Smooth muscle cell (in vitro differentiated cells): ENCODE results near the gene DACT3. TPM values are rescaled to one million over a fixed set of nuclear protein-coding genes. Genes with fewer than 3 reads are reported as not detected.

Experiments used
- DNase-seq: peaks from one replicate; lab custom pipeline; 2025; ENCODE audit not compliant: unreplicated experiment; lab: John Stamatoyannopoulos, UW
- H2AFZ ChIP-seq: fragments of 200-600 bp; sonication (generic); 2 replicates; pipeline ENCODE4 v1.6.0; 2016; ENCODE audit warnings: antibody characterized with exemption, low read depth, mild to moderate bottlenecking
- H3F3A ChIP-seq: fragments of 200-600 bp; sonication (generic); 2 replicates; pipeline ENCODE4 v1.6.0; 2017; ENCODE audit warnings: antibody characterized with exemption, low read depth
- H3K27ac ChIP-seq: fragments of 200-600 bp; sonication (generic); 2 replicates; pipeline ENCODE4 v1.5.1; 2016; ENCODE audit warnings: low read depth, mild to moderate bottlenecking
- H3K27me3 ChIP-seq: fragments of 200-600 bp; sonication (generic); 2 replicates; pipeline ENCODE4 v1.6.1; 2016; ENCODE audit warnings: low read depth, mild to moderate bottlenecking
- H3K36me3 ChIP-seq: fragments of 200-600 bp; sonication (generic); 2 replicates; pipeline ENCODE4 v1.5.1; 2016; ENCODE audit warnings: low read depth
- H3K4me1 ChIP-seq: fragments of 200-600 bp; sonication (generic); 2 replicates; pipeline ENCODE4 v1.5.1; 2016; ENCODE audit warnings: low read depth
- H3K4me2 ChIP-seq: fragments of 200-600 bp; sonication (generic); 2 replicates; pipeline ENCODE4 v1.6.0; 2016; ENCODE audit warnings: mild to moderate bottlenecking
- H3K4me3 ChIP-seq: fragments of 200-600 bp; sonication (generic); 2 replicates; pipeline ENCODE4 v1.5.1; 2016; ENCODE audit warnings: mild to moderate bottlenecking
- H3K79me2 ChIP-seq: fragments of 200-600 bp; sonication (generic); 2 replicates; pipeline ENCODE4 v1.6.0; 2016; ENCODE audit warnings: low read depth, mild to moderate bottlenecking
- H3K9ac ChIP-seq: fragments of 200-600 bp; sonication (generic); 2 replicates; pipeline ENCODE4 v1.6.0; 2016; ENCODE audit warnings: low read depth
- H3K9me3 ChIP-seq: fragments of 200-600 bp; sonication (generic); replicated peaks from 2 replicates; pipeline ENCODE4 v1.5.1; 2016; ENCODE audit warnings: low read depth
- H4K20me1 ChIP-seq: fragments of 200-600 bp; sonication (generic); 2 replicates; pipeline ENCODE4 v1.6.0; 2016; ENCODE audit warnings: low read depth
- WGBS: methylation state at CpG from one replicate; pipeline ENCODE4 v1.1.7; 2016; ENCODE audit warnings: low lambda C conversion rate; 5-methylcytosine and 5-hydroxymethylcytosine counted together
- polyA plus RNA-seq: library from polyadenylated mRNA; unstranded; fragments of >200 nt; fragmentation: Nextera tagmentation; extraction: Ambion mirVana; gene quantifications from 2 replicates; pipeline ENCODE4 v1.2.1, GENCODE V29; 2016
- total RNA-seq: library from RNA; depleted of rRNA; stranded (reverse); fragments of >200 nt; gene quantifications from 2 replicates; pipeline ENCODE4 v1.2.3, GENCODE V29; 2014
- TF ChIP-seq, protein P1 (sequence below): fragments of 200-600 bp; sonication (generic); IDR thresholded peaks from 2 replicates; pipeline ENCODE4 v1.5.1; 2017; ENCODE audit warnings: borderline replicate concordance, mild to moderate bottlenecking, antibody characterized with exemption; ENCODE audit not compliant: insufficient read depth, poor library complexity, severe bottlenecking

The DACT3 gene
- total and polyA plus RNA-seq, 2 experiments from 2014 or later = 6.2 to 22.7 TPM

DNA sequence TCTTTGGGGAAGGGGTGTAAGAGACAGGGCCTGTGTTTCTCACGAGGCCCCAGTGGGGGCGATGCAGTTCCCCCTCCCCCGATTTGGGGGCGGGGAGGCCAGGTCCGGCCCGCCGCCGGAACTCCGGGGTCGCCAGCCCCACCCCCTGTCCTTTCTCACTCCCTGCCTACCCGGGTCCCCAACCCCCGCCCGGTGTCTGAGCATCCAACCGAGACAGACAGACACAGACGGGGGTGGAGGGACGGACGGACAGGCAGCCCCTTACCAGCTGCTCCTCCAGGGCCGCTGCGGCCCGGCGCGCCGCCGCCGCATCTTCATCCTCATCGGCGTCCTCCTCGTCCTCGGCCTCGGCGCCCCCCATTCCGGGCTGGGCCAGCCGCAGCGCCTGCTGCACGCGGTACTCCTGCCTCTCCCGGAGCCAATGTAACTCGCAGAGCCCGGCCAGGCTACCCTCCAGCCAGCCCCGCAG lies 397 bp downstream of the DACT3 start:
- H3K27me3 ChIP-seq = no peaks in the 10 kb centered on the region
- H4K20me1 ChIP-seq = peaks cover 4% of the 10 kb centered on the region
- TF ChIP-seq, protein P1, sequence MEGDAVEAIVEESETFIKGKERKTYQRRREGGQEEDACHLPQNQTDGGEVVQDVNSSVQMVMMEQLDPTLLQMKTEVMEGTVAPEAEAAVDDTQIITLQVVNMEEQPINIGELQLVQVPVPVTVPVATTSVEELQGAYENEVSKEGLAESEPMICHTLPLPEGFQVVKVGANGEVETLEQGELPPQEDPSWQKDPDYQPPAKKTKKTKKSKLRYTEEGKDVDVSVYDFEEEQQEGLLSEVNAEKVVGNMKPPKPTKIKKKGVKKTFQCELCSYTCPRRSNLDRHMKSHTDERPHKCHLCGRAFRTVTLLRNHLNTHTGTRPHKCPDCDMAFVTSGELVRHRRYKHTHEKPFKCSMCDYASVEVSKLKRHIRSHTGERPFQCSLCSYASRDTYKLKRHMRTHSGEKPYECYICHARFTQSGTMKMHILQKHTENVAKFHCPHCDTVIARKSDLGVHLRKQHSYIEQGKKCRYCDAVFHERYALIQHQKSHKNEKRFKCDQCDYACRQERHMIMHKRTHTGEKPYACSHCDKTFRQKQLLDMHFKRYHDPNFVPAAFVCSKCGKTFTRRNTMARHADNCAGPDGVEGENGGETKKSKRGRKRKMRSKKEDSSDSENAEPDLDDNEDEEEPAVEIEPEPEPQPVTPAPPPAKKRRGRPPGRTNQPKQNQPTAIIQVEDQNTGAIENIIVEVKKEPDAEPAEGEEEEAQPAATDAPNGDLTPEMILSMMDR = no peak
- H3K36me3 ChIP-seq = no peaks in the 10 kb centered on the region
- DNase-seq = no peak
- peak overlapping the region; percentile 94 for H3K4me2 ChIP-seq
- peak overlapping the region; percentile 76 for H3K4me3 ChIP-seq
- H3F3A ChIP-seq = peaks cover 8% of the 10 kb centered on the region
- 0% methylated on average over 19 of the region's 40 CpGs for WGBS
- H3K79me2 ChIP-seq = peaks cover 12% of the 10 kb centered on the region
- H3K9me3 ChIP-seq = no peaks in the 10 kb centered on the region
- H2AFZ ChIP-seq = peak overlapping the region; percentile 75
- H3K27ac ChIP-seq = peak overlapping the region; percentile 29
- H3K4me1 ChIP-seq = peaks cover 21% of the 10 kb centered on the region
- H3K9ac ChIP-seq = peak overlapping the region; percentile 56

DNA sequence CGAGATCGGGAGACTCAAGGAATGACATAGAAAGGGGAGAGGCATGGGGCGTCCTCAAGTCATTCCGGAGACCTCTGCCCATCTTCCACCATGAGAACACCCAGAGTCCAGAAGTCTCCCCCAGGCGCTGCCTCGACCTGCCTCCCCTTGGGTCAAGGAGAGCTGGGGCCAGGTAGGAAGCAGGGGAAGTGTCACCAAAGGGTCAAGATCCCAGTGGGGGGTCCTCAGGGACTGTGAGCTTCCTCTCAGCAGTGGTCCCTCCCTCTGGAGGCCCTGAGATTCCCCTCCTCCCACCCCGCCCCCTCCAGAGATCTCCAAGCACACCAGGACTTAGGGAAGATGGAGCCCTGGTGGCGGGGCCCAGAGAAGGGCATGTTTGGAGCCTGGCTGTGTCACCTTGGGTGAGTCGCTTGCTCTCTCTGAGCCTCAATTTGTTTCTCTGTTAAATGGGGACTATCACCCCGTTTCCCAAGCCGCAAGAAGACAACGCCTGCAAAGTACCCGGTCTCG lies 919 bp downstream of the DACT3 start:
- peaks cover 8% of the 10 kb centered on the region for H3F3A ChIP-seq
- H3K9ac ChIP-seq = peak overlapping the region; percentile 56
- DNase-seq = peak; percentile 47
- H3K9me3 ChIP-seq = no peaks in the 10 kb centered on the region
- H3K36me3 ChIP-seq = no peaks in the 10 kb centered on the region
- peaks cover 21% of the 10 kb centered on the region for H3K4me1 ChIP-seq
- 4% methylated on average over 14 of the region's 14 CpGs for WGBS
- H3K4me3 ChIP-seq = peak overlapping the region; percentile 76
- TF ChIP-seq, protein P1 = no peak
- peak overlapping the region; percentile 75 for H2AFZ ChIP-seq
- peaks cover 12% of the 10 kb centered on the region for H3K79me2 ChIP-seq
- H3K27ac ChIP-seq = peak overlapping the region; percentile 29
- no peaks in the 10 kb centered on the region for H3K27me3 ChIP-seq
- H4K20me1 ChIP-seq = peaks cover 4% of the 10 kb centered on the region
- H3K4me2 ChIP-seq = peak overlapping the region; percentile 94

DNA sequence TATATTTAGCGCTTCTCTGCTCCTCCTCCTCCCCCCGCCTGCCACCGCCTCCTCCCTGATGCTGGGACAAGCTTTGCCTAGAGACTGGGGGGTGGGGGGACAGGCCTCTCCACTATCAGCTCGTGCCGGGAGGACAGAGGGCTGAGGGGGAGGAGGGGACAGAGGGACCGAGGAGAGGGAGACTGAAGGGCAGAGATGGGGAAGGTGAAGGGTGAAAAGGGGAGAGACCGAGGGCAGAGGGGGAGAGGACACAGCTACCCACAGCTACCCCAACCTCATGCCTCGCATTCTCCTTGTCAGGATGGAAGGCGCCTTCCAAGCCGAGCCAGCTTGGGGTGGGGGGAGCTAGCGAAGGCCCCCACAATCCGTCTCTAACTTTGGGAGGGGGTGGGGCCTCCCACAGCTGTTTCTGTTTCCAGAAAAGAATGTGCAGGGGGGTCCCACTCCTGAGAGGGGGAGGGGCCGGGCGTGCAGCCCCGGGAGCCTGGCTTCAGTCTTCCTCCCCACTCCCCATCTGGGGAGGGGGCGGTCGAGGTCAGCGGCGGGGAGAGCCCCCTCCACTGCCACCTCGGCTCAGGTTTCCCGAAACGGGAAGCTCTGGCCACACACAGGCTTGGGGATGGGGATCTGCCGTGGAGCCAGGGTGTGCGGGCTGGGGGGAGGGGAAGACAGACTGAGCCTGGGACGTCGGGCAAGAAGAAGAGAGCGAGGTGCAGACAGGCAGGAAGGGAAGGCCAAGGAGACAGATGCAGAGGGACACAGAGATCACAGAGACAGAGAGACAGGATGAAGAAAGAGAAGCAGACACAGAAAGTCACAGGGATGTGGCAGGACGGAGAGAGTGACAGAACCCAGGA lies 1.6 kb downstream of the DACT3 start:
- Histone ChIP-seq H3F3A (peaks cover 8% of the 10 kb centered on the region), H3K27ac (no peak overlapping the region), H4K20me1 (peaks cover 4% of the 10 kb centered on the region), H3K9ac (no peak overlapping the region), H3K4me1 (peaks cover 21% of the 10 kb centered on the region), H3K79me2 (peaks cover 12% of the 10 kb centered on the region), H3K9me3 (no peaks in the 10 kb centered on the region), H3K36me3 (no peaks in the 10 kb centered on the region), H3K4me2 (peak overlapping the region; percentile 94), H3K4me3 (peak overlapping the region; percentile 76), H3K27me3 (no peaks in the 10 kb centered on the region), H2AFZ (peak overlapping the region; percentile 75)
- peak; percentile 47 for DNase-seq
- TF ChIP-seq, protein P1 = no peak
- 2% methylated on average over 17 of the region's 28 CpGs for WGBS
